ENCODE results near the gene WNT7A.
A peak's percentile ranks its signal among the peaks of the same experiment; 100 is the strongest.
"Not testable (repeated sequence)": the region's sequence is repeated elsewhere in the genome, so short reads cannot be mapped to it uniquely, and the experiment has no call there.

Gene WNT7A

DNA sequence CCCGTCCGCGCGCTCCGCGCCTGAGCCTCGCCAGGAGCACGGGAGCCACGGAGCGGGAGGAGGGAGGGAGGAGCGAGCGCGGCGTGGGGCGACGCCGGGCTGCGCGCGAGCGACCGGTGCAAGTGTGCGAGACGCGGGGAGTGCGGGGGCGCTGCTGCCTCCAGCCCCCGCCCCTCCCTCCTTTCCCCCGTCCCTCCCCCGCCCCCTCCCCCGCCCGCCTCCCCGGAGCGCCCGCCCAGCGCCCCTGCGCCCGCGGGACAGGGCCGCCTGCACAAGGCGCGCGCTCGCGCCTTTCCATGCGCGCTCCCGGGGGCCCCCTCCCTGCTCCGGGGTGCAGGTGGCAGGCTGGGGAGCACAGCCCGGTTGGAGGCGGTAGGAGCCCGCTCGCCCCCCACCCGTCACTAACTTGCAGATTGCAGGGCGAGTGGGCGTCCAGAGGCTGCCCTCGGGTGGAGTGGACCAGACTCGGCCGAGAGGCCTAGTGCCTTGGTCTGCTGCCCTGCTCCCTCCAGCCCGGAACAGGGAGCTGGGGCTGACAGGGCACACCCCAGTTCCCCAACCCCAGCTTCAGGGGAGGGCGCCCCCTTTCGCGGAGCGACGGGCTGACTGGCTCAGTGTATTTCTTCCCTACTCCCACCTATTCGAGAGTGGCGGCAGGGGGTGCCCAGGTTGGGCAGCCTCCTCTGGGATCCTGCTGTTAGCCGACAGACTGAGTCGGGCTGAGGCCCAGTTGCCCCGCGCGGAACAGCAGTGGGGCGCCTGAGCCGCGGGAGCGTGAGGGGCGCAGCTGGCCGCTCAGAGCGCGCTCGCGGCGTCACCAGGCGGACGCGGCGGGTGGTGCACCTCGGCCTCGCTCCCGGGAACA lies at the start of gene WNT7A:
TSS of gene WNT7A (minus strand) at position 126 of the 865 bp plus-strand sequence. CDS start 255 bp downstream, outside the sequence.
- peak; percentile 53 for DNase-seq (ENCODE audit: low spot score)
- peak; percentile 13 for TF ChIP-seq CTCF (IDR thresholded peaks at IDR 0.05)
- Histone ChIP-seq H3K4me3 (peak within 1 kb of the TSS; percentile 67), H3K27ac (no peak within 1 kb of the TSS)

- not testable (repeated sequence) for H3K4me3 ChIP-seq; DNase-seq (ENCODE audit: low spot score); H3K27ac ChIP-seq
Observed at GRCh38 chr3:13928741-13929140, 48.9 kb upstream of the WNT7A start.

DNA sequence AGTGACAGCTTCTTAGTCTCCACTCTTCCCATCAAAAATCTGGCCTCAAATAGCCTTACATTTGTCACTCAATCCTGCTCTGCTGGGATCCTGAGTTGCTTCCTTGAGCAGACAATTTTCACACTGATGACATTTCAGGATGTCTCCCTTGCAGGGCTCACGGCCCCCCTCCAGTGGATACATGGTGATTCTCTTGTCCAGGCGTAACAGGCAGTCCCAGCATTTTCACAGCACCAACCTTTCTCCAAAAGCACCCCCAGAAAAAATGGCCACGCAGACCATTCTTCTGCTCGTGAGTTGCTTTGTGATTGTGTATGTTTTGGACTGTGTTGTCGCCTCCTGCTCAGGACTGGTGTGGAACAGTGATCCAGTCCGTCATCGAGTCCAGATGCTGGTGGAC lies 47.4 kb upstream of the WNT7A start:
- Histone ChIP-seq H3K4me3 (no peak overlapping the region), H3K27ac (no peak overlapping the region)
- TF ChIP-seq CTCF (IDR thresholded peaks at IDR 0.05): no peak
- DNase-seq (ENCODE audit: low spot score): no peak

DNA sequence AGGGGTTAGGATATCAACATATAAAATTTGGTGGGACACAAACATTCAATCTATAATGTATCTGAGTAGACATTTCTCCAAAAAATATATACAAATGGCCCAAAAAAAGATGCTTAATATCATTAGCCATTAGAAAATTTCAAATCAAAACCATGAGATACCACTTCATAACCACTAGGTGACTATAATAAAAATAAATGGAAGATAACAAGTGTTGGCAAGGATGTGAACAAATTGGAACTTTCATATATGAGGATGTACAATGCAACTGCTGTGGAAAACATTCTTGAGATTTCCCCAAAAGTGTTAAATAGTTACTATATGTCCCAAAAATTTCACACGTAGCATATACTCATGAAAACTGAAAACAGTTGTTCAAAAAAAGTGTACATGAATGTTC lies 36.5 kb upstream of the WNT7A start:
- no peak overlapping the region for H3K27ac ChIP-seq
- no peak for TF ChIP-seq CTCF (IDR thresholded peaks at IDR 0.05)
- no peak for DNase-seq (ENCODE audit: low spot score)
- H3K4me3 ChIP-seq: no peak overlapping the region

DNA sequence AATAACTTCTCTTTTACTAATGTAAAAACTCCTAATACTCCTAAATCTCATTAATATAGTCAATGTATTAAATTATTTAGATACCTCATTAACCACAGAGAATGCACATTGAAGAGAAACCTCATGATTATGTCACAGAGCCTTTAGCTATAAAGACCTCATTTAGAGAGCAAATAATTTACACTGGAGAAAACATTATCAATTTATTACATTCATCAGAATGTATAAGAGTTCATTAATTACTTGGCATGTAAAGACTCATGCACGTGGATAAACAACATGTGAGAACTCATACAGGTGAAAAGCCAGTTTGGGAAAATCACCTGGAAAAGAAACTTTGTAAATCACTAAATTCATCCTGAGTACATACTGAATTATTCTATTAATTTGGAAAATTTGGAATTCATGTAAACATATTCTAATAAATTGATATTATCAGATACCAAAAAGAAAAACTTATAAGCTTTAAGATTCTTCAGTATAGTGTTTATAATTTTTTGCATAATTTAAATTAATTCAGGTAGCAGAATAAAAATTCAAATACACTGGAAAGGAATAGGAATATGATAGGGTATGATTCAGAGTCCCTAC lies 22.9 kb upstream of the WNT7A start:
- Histone ChIP-seq H3K27ac (no peak overlapping the region), H3K4me3 (no peak overlapping the region)
- no peak for DNase-seq (ENCODE audit: low spot score)
- TF ChIP-seq CTCF (IDR thresholded peaks at IDR 0.05): no peak

GRCh38 chr3:13901935-13902584 lies 22.2 kb upstream of the WNT7A start:
- no peak overlapping the region for H3K27ac ChIP-seq
- no peak overlapping the region for H3K4me3 ChIP-seq
- no peak for DNase-seq (ENCODE audit: low spot score)
- no peak for TF ChIP-seq CTCF (IDR thresholded peaks at IDR 0.05)

- TF ChIP-seq CTCF (IDR thresholded peaks at IDR 0.05): no peak
- Histone ChIP-seq H3K27ac (no peak overlapping the region), H3K4me3 (no peak overlapping the region)
- DNase-seq (ENCODE audit: low spot score): no peak
Observed at GRCh38 chr3:13898346-13898745, 18.5 kb upstream of the WNT7A start.

Measured in coronary artery (tissue), 2 donors.